Liver (tissue), 9 donors: ENCODE results near the gene KRTDAP. TPM values are rescaled to one million over a fixed set of nuclear protein-coding genes. Genes with fewer than 3 reads are reported as not detected.

ENCODE experiments used
- DNase-seq: peaks from one replicate; pipeline ENCODE4 v3.0.0-alpha.2; 2017; ENCODE audit warnings: low spot score
- H3K27ac ChIP-seq, 2 donors: one replicate each; pipeline ENCODE4 v1.7.0; 2013; ENCODE audit warnings: inconsistent platforms in 2 of 2, low read length in 2 of 2, control low read depth in 1 of 2, low read depth in 1 of 2, mild to moderate bottlenecking in 1 of 2
- H3K27me3 ChIP-seq, 4 donors: one replicate each; pipeline versions ENCODE4 v1.6.1 to v1.7.0; 2013; ENCODE audit warnings: low read length in 3 of 4, inconsistent platforms in 1 of 4, mild to moderate bottlenecking in 1 of 4, moderate library complexity in 1 of 4; ENCODE audit not compliant: control insufficient read depth in 4 of 4, insufficient read depth in 4 of 4
- H3K36me3 ChIP-seq, 4 donors: one replicate each; pipeline versions ENCODE4 v1.6.1 to v1.7.0; 2013; ENCODE audit warnings: low read length in 3 of 4, mild to moderate bottlenecking in 3 of 4, low read depth in 1 of 4, moderate library complexity in 1 of 4; ENCODE audit not compliant: control insufficient read depth in 4 of 4, insufficient read depth in 3 of 4
- H3K4me1 ChIP-seq, 4 donors: one replicate each; pipeline versions ENCODE4 v1.6.1 to v1.7.0; 2013; ENCODE audit warnings: low read length in 3 of 4, mild to moderate bottlenecking in 3 of 4, moderate library complexity in 1 of 4; ENCODE audit not compliant: control insufficient read depth in 4 of 4, insufficient read depth in 4 of 4
- H3K4me3 ChIP-seq, 3 donors: one replicate each; pipeline versions ENCODE4 v1.6.1 to v1.7.0; 2013; ENCODE audit warnings: low read length in 3 of 3, control low read depth in 1 of 3, low read depth in 1 of 3, mild to moderate bottlenecking in 1 of 3
- H3K9ac ChIP-seq, 2 donors: one replicate each; pipeline ENCODE4 v1.7.0; 2013; ENCODE audit warnings: low read length in 2 of 2, mild to moderate bottlenecking in 2 of 2, moderate library complexity in 2 of 2, control low read depth in 1 of 2, low read depth in 1 of 2
- H3K9me3 ChIP-seq, 4 donors: one replicate each; pipeline versions ENCODE4 v1.6.1 to v1.7.0; 2013; ENCODE audit warnings: low read length in 3 of 4; ENCODE audit not compliant: control insufficient read depth in 4 of 4
- EGR1 ChIP-seq, 2 donors: IDR thresholded peaks; 2 replicates each; pipeline ENCODE4 v1.6.1; 2016 to 2018; ENCODE audit warnings: antibody characterized with exemption in 2 of 2, low read depth in 2 of 2
- FOXA1 ChIP-seq: IDR thresholded peaks from 2 replicates; pipeline ENCODE4 v1.6.1; 2016; ENCODE audit warnings: antibody characterized with exemption
- FOXA2 ChIP-seq: IDR thresholded peaks from 2 replicates; pipeline ENCODE4 v1.6.1; 2016; ENCODE audit warnings: antibody characterized with exemption
- GABPA ChIP-seq, 2 donors: IDR thresholded peaks in 1 of 2; conservative IDR thresholded peaks in 1 of 2; 2 replicates each; pipeline ENCODE4 v1.6.1; 2016; ENCODE audit warnings: antibody characterized with exemption in 2 of 2, mild to moderate bottlenecking in 1 of 2, moderate library complexity in 1 of 2
- HNF4A ChIP-seq, 2 donors: conservative IDR thresholded peaks; 2 replicates each; pipeline ENCODE4 v1.6.1; 2016; ENCODE audit warnings: antibody characterized with exemption in 2 of 2, mild to moderate bottlenecking in 2 of 2
- HNF4G ChIP-seq: IDR thresholded peaks from 2 replicates; pipeline ENCODE4 v1.6.1; 2016; ENCODE audit warnings: antibody characterized with exemption
- JUND ChIP-seq, 2 donors: IDR thresholded peaks; 2 replicates each; pipeline ENCODE4 v1.6.1; 2016; ENCODE audit warnings: antibody characterized with exemption in 2 of 2
- NR2F2 ChIP-seq: IDR thresholded peaks from 2 replicates; pipeline ENCODE4 v1.6.1; 2016; ENCODE audit warnings: antibody characterized with exemption
- RAD21 ChIP-seq, 2 donors: IDR thresholded peaks; 2 replicates each; pipeline ENCODE4 v1.6.1; 2016; ENCODE audit warnings: antibody characterized with exemption in 2 of 2, mild to moderate bottlenecking in 2 of 2
- REST ChIP-seq: IDR thresholded peaks from 2 replicates; pipeline ENCODE4 v1.6.1; 2016; ENCODE audit warnings: antibody characterized with exemption, mild to moderate bottlenecking
- RXRA ChIP-seq, 2 donors: IDR thresholded peaks; 2 replicates each; pipeline ENCODE4 v1.6.1; 2017 to 2018; ENCODE audit warnings: antibody characterized with exemption in 2 of 2, mild to moderate bottlenecking in 1 of 2
- SP1 ChIP-seq: IDR thresholded peaks from 2 replicates; pipeline ENCODE4 v1.6.1; 2018; ENCODE audit warnings: antibody characterized with exemption, mild to moderate bottlenecking
- TAF1 ChIP-seq: conservative IDR thresholded peaks from 2 replicates; pipeline ENCODE4 v1.6.1; 2016; ENCODE audit warnings: antibody characterized with exemption, mild to moderate bottlenecking
- YY1 ChIP-seq: IDR thresholded peaks from 2 replicates; pipeline ENCODE4 v1.6.1; 2016; ENCODE audit warnings: antibody characterized with exemption, mild to moderate bottlenecking
- WGBS: extraction: QIAGEN DNeasy Blood & Tissue Kit; methylation state at CpG from one replicate; pipeline ENCODE4 v1.1.7; 2013; 5-methylcytosine and 5-hydroxymethylcytosine counted together
- polyA plus RNA-seq, 2 donors: library from polyadenylated mRNA; stranded (reverse) in 1 of 2; unstranded in 1 of 2; fragments of 200-250 nt in 1 of 2; fragments of >200 nt in 1 of 2; fragmentation: Nextera tagmentation in 1 of 2; extraction: Ambion mirVana in 1 of 2; gene quantifications; one replicate each; pipeline versions ENCODE4 v1.2.1 to v1.2.3, GENCODE V29; 2013 to 2015
- total RNA-seq, 2 donors: library from RNA; depleted of rRNA; stranded (reverse); fragments of >200 nt; gene quantifications; one replicate each; pipeline ENCODE4 v1.2.3, GENCODE V29; 2014
- TF ChIP-seq, protein P1 (sequence below): fragments of 150-350 bp; IDR thresholded peaks from 2 replicates; pipeline ENCODE4 v1.5.1; 2017; ENCODE audit warnings: improper control_type of control experiment, low read depth, low read length; ENCODE audit not compliant: missing input control
- TF ChIP-seq, protein P2 (sequence below): IDR thresholded peaks from 2 replicates; pipeline ENCODE4 v1.6.1; 2016; ENCODE audit warnings: antibody characterized with exemption
- TF ChIP-seq, protein P3 (sequence below): IDR thresholded peaks from 2 replicates; pipeline ENCODE4 v1.6.1; 2016; ENCODE audit warnings: antibody characterized with exemption
- TF ChIP-seq, protein P4 (sequence below): IDR thresholded peaks from 2 replicates; pipeline ENCODE4 v1.6.1; 2016; ENCODE audit warnings: antibody characterized with exemption
- donor health status: healthy.
- donor health status: healthy.
- donor health status: healthy.
- donor health status: healthy.
- donor health status: healthy.

Gene KRTDAP
- total and polyA plus RNA-seq, 4 donors: not detected

- Histone ChIP-seq H3K4me1 (peaks cover 0 to 6% (median 1%) of the 10 kb centered on the region in 4 donors), H3K9ac (no peak overlapping the region), H3K27me3 (no peaks in the 10 kb centered on the region), H3K9me3 (no peaks in the 10 kb centered on the region), H3K27ac (no peak overlapping the region), H3K36me3 (no peaks in the 10 kb centered on the region), H3K4me3 (no peak overlapping the region)
- no peak for DNase-seq
- WGBS: 58% methylated on average over 9 of the region's 9 CpGs
- TF ChIP-seq NR2F2: no peak
- no peak for TF ChIP-seq YY1
- TF ChIP-seq TAF1: no peak
- TF ChIP-seq, protein P1, sequence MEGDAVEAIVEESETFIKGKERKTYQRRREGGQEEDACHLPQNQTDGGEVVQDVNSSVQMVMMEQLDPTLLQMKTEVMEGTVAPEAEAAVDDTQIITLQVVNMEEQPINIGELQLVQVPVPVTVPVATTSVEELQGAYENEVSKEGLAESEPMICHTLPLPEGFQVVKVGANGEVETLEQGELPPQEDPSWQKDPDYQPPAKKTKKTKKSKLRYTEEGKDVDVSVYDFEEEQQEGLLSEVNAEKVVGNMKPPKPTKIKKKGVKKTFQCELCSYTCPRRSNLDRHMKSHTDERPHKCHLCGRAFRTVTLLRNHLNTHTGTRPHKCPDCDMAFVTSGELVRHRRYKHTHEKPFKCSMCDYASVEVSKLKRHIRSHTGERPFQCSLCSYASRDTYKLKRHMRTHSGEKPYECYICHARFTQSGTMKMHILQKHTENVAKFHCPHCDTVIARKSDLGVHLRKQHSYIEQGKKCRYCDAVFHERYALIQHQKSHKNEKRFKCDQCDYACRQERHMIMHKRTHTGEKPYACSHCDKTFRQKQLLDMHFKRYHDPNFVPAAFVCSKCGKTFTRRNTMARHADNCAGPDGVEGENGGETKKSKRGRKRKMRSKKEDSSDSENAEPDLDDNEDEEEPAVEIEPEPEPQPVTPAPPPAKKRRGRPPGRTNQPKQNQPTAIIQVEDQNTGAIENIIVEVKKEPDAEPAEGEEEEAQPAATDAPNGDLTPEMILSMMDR: no peak
- TF ChIP-seq HNF4A (conservative IDR thresholded peaks at IDR 0.05): no peak
- no peak for TF ChIP-seq GABPA (IDR thresholded peaks at IDR 0.05 in 1 of 2, conservative IDR thresholded peaks at IDR 0.05 in 1 of 2)
- TF ChIP-seq, protein P2, sequence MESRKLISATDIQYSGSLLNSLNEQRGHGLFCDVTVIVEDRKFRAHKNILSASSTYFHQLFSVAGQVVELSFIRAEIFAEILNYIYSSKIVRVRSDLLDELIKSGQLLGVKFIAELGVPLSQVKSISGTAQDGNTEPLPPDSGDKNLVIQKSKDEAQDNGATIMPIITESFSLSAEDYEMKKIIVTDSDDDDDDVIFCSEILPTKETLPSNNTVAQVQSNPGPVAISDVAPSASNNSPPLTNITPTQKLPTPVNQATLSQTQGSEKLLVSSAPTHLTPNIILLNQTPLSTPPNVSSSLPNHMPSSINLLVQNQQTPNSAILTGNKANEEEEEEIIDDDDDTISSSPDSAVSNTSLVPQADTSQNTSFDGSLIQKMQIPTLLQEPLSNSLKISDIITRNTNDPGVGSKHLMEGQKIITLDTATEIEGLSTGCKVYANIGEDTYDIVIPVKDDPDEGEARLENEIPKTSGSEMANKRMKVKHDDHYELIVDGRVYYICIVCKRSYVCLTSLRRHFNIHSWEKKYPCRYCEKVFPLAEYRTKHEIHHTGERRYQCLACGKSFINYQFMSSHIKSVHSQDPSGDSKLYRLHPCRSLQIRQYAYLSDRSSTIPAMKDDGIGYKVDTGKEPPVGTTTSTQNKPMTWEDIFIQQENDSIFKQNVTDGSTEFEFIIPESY: no peak
- TF ChIP-seq REST: no peak
- TF ChIP-seq FOXA2: no peak
- no peak for TF ChIP-seq EGR1 (IDR thresholded peaks at IDR 0.05; ENCODE audit: low read depth in 2 of 2)
- TF ChIP-seq RXRA (IDR thresholded peaks at IDR 0.05): no peak
- TF ChIP-seq SP1: no peak
- no peak for TF ChIP-seq RAD21 (IDR thresholded peaks at IDR 0.05)
- TF ChIP-seq FOXA1: no peak
- TF ChIP-seq, protein P3, sequence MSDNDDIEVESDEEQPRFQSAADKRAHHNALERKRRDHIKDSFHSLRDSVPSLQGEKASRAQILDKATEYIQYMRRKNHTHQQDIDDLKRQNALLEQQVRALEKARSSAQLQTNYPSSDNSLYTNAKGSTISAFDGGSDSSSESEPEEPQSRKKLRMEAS: no peak
These were observed 8.8 kb upstream of the KRTDAP start for GRCh38 chr19:35498984-35499527.

DNA sequence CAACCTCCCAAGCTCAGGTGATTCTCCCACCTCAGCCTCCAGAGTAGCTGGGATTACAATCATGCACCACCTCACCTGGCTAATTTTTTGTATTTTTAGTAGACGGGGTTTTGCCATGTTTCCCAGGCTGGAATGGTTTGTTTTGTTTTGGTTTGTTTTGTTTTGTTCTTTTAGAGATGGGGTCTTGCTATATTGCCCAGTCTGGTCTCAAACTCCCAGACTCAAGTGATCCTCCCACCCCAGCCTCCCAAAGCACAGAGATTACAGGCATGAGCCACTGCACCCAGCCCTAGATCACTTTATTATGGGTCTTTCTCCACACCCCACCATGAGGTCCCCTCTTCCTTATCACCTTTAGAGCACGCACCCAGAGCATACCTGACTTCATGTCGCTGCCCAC is 8.0 kb upstream of the KRTDAP start:
- Histone ChIP-seq H3K4me1 (peaks cover 0 to 6% (median 1%) of the 10 kb centered on the region in 4 donors), H3K9me3 (no peaks in the 10 kb centered on the region), H3K36me3 (no peaks in the 10 kb centered on the region), H3K9ac (no peak overlapping the region), H3K27me3 (no peaks in the 10 kb centered on the region), H3K27ac (no peak overlapping the region), H3K4me3 (no peak overlapping the region)
- WGBS: 92% methylated on average over 3 of the region's 3 CpGs
- DNase-seq: no peak
- TF ChIP-seq, protein P1: no peak
- no peak for TF ChIP-seq HNF4A (conservative IDR thresholded peaks at IDR 0.05)
- no peak for TF ChIP-seq NR2F2
- no peak for TF ChIP-seq EGR1 (IDR thresholded peaks at IDR 0.05; ENCODE audit: low read depth in 2 of 2)
- TF ChIP-seq, protein P4, sequence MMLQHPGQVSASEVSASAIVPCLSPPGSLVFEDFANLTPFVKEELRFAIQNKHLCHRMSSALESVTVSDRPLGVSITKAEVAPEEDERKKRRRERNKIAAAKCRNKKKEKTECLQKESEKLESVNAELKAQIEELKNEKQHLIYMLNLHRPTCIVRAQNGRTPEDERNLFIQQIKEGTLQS: no peak
- no peak for TF ChIP-seq JUND (IDR thresholded peaks at IDR 0.05)
- no peak for TF ChIP-seq HNF4G
- TF ChIP-seq FOXA1: no peak
- TF ChIP-seq, protein P2: no peak
- TF ChIP-seq GABPA (IDR thresholded peaks at IDR 0.05 in 1 of 2, conservative IDR thresholded peaks at IDR 0.05 in 1 of 2): no peak
- no peak for TF ChIP-seq YY1
